ENCODE measurements around the gene ENDOD1. TPM values are rescaled to one million over a fixed set of nuclear protein-coding genes. Genes with fewer than 3 reads are reported as not detected.
"Not testable (repeated sequence)": the region's sequence is repeated elsewhere in the genome, so short reads cannot be mapped to it uniquely, and the experiment has no call there.

ENDOD1 gene
- 10 to 100 TPM; 22.8 to 28.5 (median 25.3) TPM for polyA plus RNA-seq (ENCODE audit: insufficient read depth in 1 of 5, insufficient read length in 5 of 5, low replicate concordance in 1 of 5)
- long read RNA-seq, donor 1, full-length matches to known transcripts: 18 of 18 reads
- long read RNA-seq, donor 1, partial matches to known transcripts: 0 of 18 reads
- long read RNA-seq, donor 1, other reads (novel, unspliced or antisense): 0 of 18 reads
- long read RNA-seq, donor 2, full-length matches to known transcripts: 2 of 2 reads
- long read RNA-seq, donor 2, partial matches to known transcripts: 0 of 2 reads
- long read RNA-seq, donor 2, other reads (novel, unspliced or antisense): 0 of 2 reads
- long read RNA-seq, donor 3, full-length matches to known transcripts: 14 of 14 reads
- long read RNA-seq, donor 3, partial matches to known transcripts: 0 of 14 reads
- long read RNA-seq, donor 3, other reads (novel, unspliced or antisense): 0 of 14 reads
- long read RNA-seq, donor 4, full-length matches to known transcripts: 5 of 5 reads
- long read RNA-seq, donor 4, partial matches to known transcripts: 0 of 5 reads
- long read RNA-seq, donor 4, other reads (novel, unspliced or antisense): 0 of 5 reads
- long read RNA-seq, donor 5, full-length matches to known transcripts: 9 of 9 reads
- long read RNA-seq, donor 5, partial matches to known transcripts: 0 of 9 reads
- long read RNA-seq, donor 5, other reads (novel, unspliced or antisense): 0 of 9 reads
- long read RNA-seq, donor 6, full-length matches to known transcripts: 15 of 15 reads
- long read RNA-seq, donor 6, partial matches to known transcripts: 0 of 15 reads
- long read RNA-seq, donor 6, other reads (novel, unspliced or antisense): 0 of 15 reads
- long read RNA-seq, donor 7, full-length matches to known transcripts: 5 of 5 reads
- long read RNA-seq, donor 7, partial matches to known transcripts: 0 of 5 reads
- long read RNA-seq, donor 7, other reads (novel, unspliced or antisense): 0 of 5 reads
- long read RNA-seq, donor 8, full-length matches to known transcripts: 5 of 5 reads
- long read RNA-seq, donor 8, partial matches to known transcripts: 0 of 5 reads
- long read RNA-seq, donor 8, other reads (novel, unspliced or antisense): 0 of 5 reads

DNA sequence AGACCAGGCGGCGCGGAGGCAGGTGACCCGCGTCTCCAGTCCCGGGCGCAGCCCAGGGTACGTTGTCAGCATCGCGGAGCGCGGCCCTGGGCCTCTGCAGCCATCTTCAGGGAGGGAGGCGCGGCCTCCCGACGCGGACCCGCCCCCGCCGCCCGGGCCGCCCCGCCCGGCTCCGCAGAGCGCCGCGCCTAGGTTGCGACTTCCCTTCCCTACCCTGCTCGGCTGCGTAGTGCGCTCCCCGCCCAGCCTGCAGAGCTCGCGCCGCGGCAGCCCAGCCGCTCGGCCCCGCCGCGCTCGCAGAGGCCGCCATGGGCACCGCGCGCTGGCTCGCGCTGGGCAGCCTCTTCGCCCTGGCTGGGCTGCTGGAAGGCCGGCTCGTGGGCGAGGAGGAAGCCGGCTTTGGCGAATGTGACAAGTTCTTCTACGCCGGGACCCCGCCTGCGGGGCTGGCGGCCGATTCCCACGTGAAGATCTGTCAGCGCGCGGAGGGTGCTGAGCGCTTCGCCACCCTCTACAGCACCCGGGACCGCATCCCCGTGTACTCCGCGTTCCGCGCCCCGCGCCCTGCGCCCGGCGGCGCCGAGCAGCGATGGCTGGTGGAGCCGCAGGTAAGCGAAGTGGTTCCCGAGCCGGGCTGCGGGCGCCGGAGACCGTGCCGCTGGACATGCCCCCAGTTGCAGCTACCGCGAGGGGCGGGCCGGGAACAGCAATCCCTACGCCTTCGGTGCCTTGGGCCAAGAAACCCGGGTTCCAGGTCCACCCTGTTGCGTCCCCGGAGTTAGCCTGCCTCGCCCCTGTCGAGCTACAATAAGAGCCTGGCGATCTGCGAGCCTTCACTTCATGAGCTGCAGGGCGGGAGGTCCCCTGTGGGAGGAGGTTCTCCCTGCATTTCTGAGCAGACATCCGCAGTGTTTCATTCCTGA is at the start of gene ENDOD1:
Gene ENDOD1 (plus strand): TSS at position 227 of the 923 bp plus-strand sequence. CDS start 82 bp downstream, at position 309.
- peak; percentile 81 to 82 for DNase-seq

DNA sequence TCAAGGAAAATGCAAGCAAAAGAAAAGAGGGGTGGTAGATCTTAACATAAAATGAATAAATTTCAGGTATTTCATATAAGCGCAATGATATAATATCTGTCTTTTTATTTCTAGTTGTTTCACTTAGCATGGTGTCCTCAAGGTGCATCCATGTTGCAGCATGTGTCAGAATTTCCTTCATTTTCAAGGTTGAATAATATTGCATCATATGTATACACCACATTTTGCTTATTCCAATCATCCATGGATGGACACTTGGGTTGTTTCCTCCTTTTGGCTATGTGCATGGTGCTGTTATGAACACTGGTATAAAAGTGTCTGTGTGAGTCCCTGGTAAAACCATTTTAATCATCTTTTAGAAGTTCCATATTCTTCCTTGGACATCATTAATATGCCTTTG is 47.4 kb upstream of the ENDOD1 start:
- DNase-seq: no peak

GRCh38 chr11:95042906-95043305 is 46.7 kb upstream of the ENDOD1 start:
- no peak for DNase-seq

DNA sequence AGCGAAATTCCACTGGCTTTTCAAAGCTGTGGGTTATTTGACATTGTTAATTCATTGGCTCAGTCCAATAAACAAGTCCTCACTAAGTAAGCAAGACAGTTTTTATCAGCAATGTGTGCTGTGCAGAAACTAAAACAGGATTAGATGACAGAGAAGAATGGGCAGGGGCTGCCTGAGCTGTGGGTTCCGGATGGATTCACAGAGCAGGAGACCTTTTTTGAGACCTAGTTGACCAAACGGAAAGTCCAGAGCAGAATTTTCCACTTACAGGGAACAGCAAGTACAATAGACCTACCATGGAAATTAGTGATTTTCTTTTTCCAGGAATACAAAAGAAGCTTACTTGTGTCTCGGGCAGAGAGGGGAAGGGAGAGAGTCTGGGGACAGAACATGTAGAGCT is 45.6 kb upstream of the ENDOD1 start:
- no peak for DNase-seq

DNA sequence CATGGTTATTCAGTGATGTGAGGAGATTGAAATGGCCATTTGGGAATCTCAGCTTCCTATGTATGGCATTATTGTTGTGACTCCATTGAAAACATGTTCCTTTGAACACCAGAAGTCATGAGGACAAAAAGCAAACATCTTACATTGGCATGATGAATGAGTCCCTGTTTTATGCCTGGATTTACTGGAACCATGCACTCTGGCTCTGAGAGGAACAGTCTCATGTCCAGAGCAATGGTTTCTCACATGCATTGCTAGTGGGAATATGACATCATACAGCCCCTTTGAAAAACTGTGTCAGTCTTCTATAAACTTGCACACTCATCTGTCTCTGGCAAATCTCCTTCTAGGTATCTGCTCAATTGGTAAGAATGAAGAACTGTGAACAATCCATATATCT is 43.8 kb upstream of the ENDOD1 start:
- no peak for DNase-seq

DNA sequence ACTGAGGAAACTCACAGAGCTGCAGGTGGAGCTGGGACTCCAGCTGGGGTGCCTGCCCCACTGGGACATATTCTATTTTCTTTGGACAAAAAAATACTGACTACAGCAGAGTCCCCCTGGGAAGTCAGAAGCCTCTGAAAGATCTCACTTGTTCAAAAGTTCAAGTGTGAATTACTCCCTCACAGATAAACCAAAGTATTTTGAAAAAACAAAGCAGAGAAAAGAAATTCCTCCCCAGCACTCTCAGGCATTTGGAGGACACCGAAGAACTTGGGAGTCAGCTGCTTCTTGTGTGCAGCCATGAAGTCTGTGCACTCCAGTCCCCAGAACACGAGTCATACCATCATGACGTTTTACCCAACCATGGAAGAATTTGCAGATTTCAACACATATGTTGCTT is 40.5 kb upstream of the ENDOD1 start, which contains the start of gene KDM4F:
Gene KDM4F (plus strand): TSS at position 301 of the 400 bp plus-strand sequence.
- not testable (repeated sequence) for DNase-seq

DNA sequence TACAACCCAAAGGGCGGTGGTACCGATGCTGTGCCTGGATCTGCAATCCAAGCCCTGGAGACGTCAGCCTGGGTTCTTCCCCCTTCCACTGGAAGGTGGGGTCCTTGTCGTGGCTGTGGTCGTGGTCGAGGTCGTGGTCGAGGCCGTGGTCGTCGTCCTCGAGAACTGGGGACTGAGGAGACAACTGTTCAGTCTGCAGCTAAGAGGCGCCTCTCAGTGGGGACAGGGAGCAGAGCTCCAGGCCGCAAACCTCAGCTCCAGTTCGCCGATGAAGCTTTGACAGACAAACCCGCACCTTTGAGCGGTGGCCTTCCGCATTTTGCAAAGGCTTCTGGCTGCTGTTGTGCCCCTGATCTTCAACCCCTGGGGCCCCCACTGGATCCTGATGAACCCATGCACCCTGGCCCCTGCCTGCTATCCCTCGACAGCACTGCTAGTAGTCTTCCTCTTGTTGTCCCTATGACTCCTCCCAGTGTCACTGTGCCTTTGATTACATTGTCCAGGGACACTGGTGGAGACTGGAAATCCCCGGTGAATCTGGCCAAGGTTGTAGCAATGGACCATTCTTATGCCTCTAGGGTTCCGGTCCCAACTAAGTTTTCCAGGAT is 38.9 kb upstream of the ENDOD1 start:
- DNase-seq: no peak

DNA sequence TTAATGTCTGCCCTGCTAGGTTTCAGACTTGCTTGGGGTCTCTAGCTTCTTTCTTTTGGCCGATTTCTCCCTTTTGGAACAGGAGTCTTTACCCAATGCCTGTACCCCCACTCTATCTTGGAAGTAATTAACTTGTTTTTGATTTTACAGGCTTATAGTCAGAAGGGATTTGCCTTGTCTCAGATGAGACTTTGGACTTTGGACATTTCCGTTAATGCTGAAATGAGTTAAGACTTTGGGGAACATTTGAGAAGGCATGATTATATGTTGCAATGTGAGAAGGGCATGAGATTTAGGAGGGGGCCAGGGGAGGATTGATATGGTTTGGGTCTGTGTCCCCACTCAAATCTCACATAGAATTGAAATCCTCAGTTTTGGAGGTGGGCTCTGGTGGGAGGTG is 35.3 kb upstream of the ENDOD1 start:
- DNase-seq: no peak

GRCh38 chr11:95055283-95055897 is 34.3 kb upstream of the ENDOD1 start:
- no peak for DNase-seq

GRCh38 chr11:95057959-95058358 is 31.7 kb upstream of the ENDOD1 start:
- DNase-seq: no peak

GRCh38 chr11:95058621-95059020 is 31.0 kb upstream of the ENDOD1 start:
- DNase-seq: no peak

DNA sequence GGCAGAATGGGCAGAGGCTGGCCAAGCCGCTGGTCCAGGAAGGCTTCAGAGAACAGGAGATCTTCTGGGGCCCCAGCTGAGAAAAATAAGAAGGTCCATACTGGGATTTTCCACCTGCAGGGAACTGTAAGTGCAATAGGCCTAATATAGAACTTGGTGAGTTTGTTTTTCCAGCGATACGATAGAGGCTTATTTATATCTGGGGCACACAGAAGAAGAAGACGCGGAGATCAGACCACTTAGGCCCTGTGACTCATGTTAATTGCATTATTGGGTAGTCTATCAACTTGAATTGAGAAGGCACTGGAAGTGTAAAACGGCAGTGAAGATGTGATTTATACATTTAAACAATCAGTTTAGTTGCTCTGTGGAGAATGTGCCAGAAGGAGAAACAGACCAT is 30.6 kb upstream of the ENDOD1 start:
- no peak for DNase-seq

DNA sequence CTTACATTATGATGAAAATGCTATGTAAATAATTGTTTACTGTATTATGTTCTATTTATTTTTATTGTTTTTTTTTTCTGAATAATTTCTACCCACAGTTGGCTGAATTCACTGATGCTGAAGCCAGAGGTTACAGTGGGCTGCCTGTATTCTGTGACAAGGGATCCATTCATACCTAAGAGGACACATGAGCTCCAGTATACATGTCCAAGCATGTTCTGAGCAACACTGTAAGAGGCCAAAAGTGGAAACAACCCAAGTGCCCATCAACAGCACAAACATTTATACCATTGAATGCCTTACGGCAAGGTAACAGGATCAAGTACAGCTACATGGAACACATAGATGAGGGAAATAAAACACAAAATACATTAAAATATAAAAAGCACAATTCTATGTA is 24.3 kb upstream of the ENDOD1 start:
- DNase-seq: no peak

- no peak for DNase-seq
Observed at GRCh38 chr11:95066716-95067038, 23.0 kb upstream of the ENDOD1 start, which contains the start of gene SRSF8. SRSF8 (plus strand) TSS chr11:95066919; CDS start chr11:95067227, 308 bp downstream.

DNA sequence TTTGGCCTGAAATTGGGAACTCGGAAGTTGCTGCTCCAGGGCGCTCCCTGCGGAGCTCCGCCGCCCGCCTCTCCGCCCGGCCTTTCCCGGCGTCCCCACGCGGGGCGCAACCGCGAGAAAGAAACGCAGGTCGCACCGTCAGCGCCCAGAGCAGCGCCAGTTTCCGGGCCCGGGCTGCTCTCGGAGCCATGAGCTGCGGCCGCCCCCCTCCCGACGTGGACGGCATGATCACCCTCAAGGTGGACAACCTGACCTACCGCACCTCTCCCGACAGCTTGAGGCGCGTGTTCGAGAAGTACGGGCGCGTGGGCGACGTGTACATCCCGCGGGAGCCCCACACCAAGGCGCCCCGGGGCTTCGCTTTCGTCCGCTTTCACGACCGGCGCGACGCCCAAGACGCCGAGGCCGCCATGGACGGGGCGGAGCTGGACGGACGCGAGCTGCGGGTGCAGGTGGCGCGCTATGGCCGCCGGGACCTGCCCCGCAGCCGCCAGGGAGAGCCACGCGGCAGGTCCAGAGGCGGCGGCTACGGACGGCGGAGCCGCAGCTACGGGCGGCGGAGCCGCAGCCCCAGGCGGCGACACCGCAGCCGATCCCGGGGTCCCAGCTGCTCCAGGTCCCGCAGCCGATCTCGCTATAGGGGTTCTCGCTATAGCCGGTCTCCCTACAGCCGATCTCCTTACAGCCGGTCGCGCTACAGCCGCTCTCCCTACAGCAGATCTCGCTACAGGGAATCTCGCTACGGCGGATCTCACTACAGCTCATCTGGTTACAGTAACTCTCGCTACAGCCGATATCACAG is 22.4 kb upstream of the ENDOD1 start:
- peak; percentile 76 to 80 for DNase-seq

DNA sequence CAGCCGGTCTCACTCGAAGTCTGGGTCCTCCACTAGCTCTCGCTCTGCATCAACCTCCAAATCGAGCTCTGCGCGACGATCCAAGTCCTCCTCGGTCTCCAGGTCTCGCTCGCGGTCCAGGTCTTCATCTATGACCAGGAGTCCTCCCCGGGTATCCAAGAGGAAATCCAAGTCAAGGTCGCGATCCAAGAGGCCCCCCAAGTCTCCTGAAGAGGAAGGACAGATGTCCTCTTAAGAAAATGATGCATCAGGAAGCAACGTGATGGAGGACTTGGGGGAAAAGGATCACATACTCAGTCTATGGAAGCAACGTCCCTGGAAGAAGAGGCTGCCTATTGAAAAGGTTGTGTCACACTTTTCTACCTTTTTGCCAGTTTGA is 21.8 kb upstream of the ENDOD1 start:
- DNase-seq: no peak

DNA sequence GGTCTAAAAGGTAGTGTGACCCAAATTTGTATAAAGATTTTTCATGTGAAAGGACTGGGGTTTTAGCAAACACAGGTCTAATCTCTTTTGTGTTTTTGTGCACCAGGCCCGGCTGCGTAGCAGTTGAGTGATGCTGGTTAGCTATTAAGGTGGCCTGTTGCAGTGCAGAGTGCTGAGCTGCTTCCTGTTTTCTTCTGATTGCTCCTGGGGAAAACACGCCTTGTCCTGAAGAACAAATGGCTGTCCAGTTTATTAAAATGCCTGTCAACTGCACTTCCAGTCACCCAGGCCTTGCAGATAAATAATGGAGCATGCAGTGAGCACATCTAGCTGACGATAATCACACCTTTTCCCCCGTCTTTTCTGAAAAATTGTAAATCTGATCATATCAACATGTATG is 21.1 kb upstream of the ENDOD1 start:
- peak; percentile 56 to 65 for DNase-seq

DNA sequence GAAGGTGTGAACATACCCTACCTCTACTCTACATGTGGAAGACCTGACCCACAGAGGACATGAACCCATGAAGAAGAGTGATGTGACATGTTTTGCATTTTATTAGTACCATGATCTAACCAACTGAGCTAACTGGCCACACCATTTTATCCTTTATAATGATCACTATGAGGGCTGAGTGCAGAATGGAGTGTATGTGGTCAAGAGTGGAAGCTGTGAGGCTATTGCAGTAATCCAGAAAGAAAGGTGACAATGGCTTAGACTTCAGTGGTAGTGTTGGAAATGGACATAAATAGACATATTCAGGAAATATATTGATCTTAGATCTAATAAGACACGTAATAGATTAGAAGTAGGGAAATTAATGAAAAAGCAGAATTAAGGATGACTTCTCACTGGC is 19.2 kb upstream of the ENDOD1 start:
- DNase-seq: no peak

GRCh38 chr11:95072948-95073347 is 16.7 kb upstream of the ENDOD1 start:
- DNase-seq: no peak

Data from right lung (tissue), 10 donors.